Mesothelial cell of epicardium (in vitro differentiated cells): ENCODE data around the gene SKIC8. TPM values are rescaled to one million over a fixed set of nuclear protein-coding genes. Genes with fewer than 3 reads are reported as not detected.

ENCODE experiments used
- DNase-seq, 2 experiments: peaks; one replicate each; pipeline ENCODE4 v3.0.0; 2021; ENCODE audit warnings: low spot score in 2 of 2; ENCODE audit not compliant: unreplicated experiment in 2 of 2
- H3K27ac Mint-ChIP-seq: 2 replicates; pipeline ENCODE4 v1.8.0; 2021; ENCODE audit warnings: mixed read lengths
- H3K27me3 Mint-ChIP-seq: 2 replicates; pipeline ENCODE4 v1.8.0; 2021; ENCODE audit warnings: low read depth, mixed read lengths
- H3K36me3 Mint-ChIP-seq: 2 replicates; pipeline ENCODE4 v1.8.0; 2021; ENCODE audit warnings: mixed read lengths
- H3K4me1 Mint-ChIP-seq: 2 replicates; pipeline ENCODE4 v1.8.0; 2021; ENCODE audit warnings: mixed read lengths
- H3K4me3 Mint-ChIP-seq: 2 replicates; pipeline ENCODE4 v1.8.0; 2021; ENCODE audit warnings: mild to moderate bottlenecking, moderate library complexity, mixed read lengths
- H3K9me3 Mint-ChIP-seq: 2 replicates; pipeline ENCODE4 v1.8.0; 2021; ENCODE audit warnings: mixed read lengths
- CTCF ChIP-seq: fragments of 200-600 bp; sonication (generic); IDR thresholded peaks from one replicate; pipeline ENCODE4 v1.5.0; 2021; ENCODE audit warnings: antibody characterized with exemption; ENCODE audit not compliant: unreplicated experiment
- total RNA-seq: library from RNA; stranded (reverse); gene quantifications from 3 replicates; pipeline ENCODE4 v1.2.1, GENCODE V29; 2021

The SKIC8 gene
- total RNA-seq, 1 donor from 2014 or later: 55.1 TPM

GRCh38 chr15:78342021-78342420 lies 42.6 kb upstream of the SKIC8 start:
- Mint-ChIP-seq H3K9me3 (no peaks in the 10 kb centered on the region), H3K4me1 (peaks cover 57% of the 10 kb centered on the region), H3K4me3 (peak overlapping the region; percentile 67), H3K27me3 (peaks cover 65% of the 10 kb centered on the region), H3K36me3 (no peaks in the 10 kb centered on the region), H3K27ac (no peak overlapping the region)
- DNase-seq: no peak
- TF ChIP-seq CTCF: no peak

- Mint-ChIP-seq H3K4me3 (peak overlapping the region; percentile 67), H3K9me3 (no peaks in the 10 kb centered on the region), H3K27ac (no peak overlapping the region), H3K27me3 (peaks cover 65% of the 10 kb centered on the region), H3K36me3 (no peaks in the 10 kb centered on the region), H3K4me1 (peaks cover 50% of the 10 kb centered on the region)
- no peak for DNase-seq
- no peak for TF ChIP-seq CTCF
These were observed 41.9 kb upstream of the SKIC8 start for GRCh38 chr15:78341057-78341987.

- H3K4me3 Mint-ChIP-seq: peak within 1 kb of the TSS; percentile 67
These were observed 41.0 kb upstream of the SKIC8 start, which contains the start of gene CRABP1 for GRCh38 chr15:78340231-78341056. Gene CRABP1, plus strand, starts transcription at chr15:78340353. Its CDS starts 76 bp downstream, at chr15:78340429.

GRCh38 chr15:78339559-78339958 lies 40.1 kb upstream of the SKIC8 start:
- TF ChIP-seq CTCF: no peak
- H3K4me1 Mint-ChIP-seq: peaks cover 35% of the 10 kb centered on the region
- no peak overlapping the region for H3K27ac Mint-ChIP-seq
- no peaks in the 10 kb centered on the region for H3K36me3 Mint-ChIP-seq
- H3K27me3 Mint-ChIP-seq: peaks cover 65% of the 10 kb centered on the region
- peak overlapping the region; percentile 67 for H3K4me3 Mint-ChIP-seq
- DNase-seq: no peak
- H3K9me3 Mint-ChIP-seq: no peaks in the 10 kb centered on the region

More at GRCh38 chr15:78340231-78341056, 41.0 kb upstream of the SKIC8 start, which contains the start of gene CRABP1:
- TF ChIP-seq CTCF: no peak
- Mint-ChIP-seq H3K36me3 (no peaks in the 10 kb centered on the region), H3K4me1 (peaks cover 41% of the 10 kb centered on the region), H3K27me3 (peaks cover 65% of the 10 kb centered on the region), H3K9me3 (no peaks in the 10 kb centered on the region), H3K27ac (no peak within 1 kb of the TSS)
- no peak for DNase-seq

GRCh38 chr15:78338781-78339180 lies 39.4 kb upstream of the SKIC8 start:
- peak overlapping the region; percentile 11 for H3K4me3 Mint-ChIP-seq
- H3K4me1 Mint-ChIP-seq: peaks cover 35% of the 10 kb centered on the region
- no peak for TF ChIP-seq CTCF
- H3K27ac Mint-ChIP-seq: no peak overlapping the region
- H3K9me3 Mint-ChIP-seq: no peaks in the 10 kb centered on the region
- no peak for DNase-seq
- H3K36me3 Mint-ChIP-seq: no peaks in the 10 kb centered on the region
- H3K27me3 Mint-ChIP-seq: peaks cover 62% of the 10 kb centered on the region
